Measurements from ENCODE around the gene OGA.

Gene OGA

DNA sequence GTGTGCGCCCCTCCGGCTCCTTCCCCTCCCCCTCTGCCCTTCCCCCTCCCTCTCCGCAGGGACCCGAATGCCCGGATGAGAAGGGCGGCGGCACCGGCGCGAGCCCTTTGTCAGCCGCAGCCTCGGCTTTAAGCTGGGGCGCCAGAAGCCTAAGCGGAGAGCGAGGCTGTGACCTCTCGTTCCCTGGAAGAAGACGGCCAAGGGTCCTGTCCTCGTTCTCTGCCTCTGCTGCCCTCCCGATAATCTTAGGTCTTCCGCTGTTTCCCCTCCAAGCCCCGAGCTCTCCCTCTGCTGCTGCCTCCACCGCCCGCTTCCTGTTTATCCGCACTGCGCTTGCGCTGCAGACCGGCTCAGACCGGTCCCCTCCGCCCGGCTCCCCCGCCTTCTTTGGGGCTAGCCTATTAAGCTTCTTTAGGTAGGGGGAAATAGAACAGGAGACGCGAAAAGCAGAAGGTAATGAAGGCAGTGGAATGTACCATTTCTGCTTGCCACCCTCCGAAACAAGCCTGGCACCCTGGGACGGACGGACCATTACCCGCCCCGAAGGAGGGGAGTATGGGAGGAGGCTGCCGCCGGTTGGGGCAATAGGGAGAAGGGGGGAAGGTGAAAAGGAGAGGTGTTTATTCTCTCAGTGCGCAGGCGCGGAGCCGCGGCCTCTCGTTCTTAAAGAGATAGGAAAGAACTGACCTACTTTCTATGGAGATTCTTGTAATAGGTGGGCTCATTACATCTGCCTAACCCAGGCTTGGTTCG lies at the start of gene OGA:
OGA (minus strand) TSS at position 326 of the 753 bp plus-strand sequence. CDS start 422 bp downstream, outside the sequence.
- DNase-seq (ENCODE audit: low read depth) = peak; percentile 100

DNA sequence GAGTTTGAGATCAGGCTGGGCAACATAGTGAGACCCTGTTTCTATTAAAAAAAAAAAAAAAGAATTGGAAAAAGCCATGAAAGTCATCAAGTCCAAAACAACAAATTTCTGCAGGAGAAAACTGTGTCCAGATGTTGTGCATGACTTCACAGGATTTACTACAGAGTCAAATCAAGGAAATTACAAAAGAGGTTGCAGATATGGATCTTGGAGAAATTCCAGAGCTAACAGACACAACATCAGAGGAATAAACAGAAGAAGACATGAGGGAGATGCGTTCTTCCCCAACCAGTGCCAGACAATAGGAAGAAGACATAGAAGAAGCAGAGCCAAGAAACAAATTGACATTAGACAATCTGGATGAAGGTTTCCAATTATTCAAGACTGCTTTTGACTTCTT lies 49.7 kb upstream of the OGA start:
- DNase-seq (ENCODE audit: low read depth) = peak; percentile 61

DNA sequence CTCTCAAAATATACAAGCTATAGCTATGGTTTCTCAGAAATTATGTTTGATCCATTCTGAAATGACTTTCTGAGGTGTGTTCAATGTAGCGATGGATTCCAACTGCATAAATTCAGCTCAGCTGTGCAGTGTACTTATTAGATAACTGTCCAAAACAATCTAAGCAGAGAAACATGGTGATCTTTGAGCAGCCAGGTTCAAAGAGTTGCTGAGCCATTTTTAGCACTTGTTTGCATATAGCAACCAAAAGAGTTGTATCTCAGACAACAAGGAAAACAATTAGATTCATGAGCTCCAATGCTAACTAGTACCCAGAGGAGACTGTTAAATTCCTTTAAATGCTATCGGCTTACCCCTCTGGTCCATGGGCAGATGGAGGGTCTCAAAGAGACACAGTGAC lies 41.3 kb upstream of the OGA start:
- DNase-seq (ENCODE audit: low read depth) = no peak

DNA sequence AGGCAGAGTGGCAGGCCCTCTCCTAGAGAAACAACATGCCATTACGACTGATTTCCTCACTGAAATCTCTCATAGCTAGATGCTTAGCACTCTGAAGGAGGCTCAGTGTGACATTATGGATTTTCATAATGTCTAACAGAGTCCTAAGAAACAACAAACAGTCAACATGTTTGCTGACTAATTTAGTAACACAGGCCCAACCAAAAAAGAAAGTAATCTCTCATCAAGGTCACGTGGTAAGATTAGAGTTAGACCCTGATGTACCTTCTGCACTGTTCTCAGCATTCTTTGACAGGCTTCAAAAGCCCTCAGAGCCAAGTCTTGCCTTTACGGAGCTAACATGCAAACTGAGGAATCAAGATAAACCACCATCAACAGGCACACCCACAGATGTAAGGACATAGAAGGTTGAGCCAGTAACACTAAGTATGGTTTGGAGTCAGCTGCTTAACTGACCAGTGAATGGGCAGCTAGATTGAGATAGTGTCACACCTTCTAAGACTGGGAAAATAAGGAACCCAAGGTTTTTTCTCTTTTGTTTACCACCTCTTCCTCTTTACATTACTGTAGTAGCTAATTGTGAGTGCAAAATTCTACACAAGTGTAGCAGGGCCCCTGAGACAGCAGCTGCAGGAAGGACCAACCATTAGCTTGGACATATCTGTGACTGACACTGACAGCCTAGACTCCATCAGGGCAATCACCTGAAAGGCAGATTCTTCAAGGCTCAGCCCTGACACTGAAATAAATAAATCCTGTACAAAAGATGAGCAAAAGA lies 40.7 kb upstream of the OGA start:
- no peak for DNase-seq (ENCODE audit: low read depth)

DNA sequence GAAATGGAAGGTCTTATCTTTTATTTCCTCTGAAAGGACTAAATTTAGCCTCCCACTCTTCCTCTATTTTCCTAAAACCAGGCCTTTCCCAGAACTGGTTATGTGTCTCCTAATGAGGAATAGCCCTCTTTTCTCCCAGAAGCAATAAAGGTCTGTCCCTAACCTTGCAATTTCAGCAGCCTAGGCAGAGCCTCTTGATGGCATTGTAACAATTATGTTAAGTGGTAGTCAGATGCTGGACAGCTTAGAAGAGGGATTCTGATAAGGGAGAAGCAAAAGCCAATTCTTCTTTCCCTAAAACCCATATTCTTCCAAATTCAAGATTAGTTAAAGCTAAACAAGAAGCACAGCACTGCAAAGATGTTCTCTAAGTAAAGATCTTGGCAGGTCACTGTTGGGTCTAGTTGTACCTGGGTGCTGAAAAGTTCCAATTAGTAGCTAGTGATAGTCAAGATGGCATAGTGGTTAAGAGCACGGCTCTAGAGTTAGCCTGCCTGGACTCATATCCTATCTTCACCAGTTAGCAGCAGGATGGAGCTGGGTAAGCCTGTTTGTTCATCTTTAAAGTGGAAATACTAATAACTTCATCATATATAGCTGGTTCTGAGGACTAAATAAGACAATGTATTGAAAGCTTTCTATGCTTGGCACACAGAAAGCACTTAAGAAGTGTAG lies 39.7 kb upstream of the OGA start:
- no peak for DNase-seq (ENCODE audit: low read depth)

DNA sequence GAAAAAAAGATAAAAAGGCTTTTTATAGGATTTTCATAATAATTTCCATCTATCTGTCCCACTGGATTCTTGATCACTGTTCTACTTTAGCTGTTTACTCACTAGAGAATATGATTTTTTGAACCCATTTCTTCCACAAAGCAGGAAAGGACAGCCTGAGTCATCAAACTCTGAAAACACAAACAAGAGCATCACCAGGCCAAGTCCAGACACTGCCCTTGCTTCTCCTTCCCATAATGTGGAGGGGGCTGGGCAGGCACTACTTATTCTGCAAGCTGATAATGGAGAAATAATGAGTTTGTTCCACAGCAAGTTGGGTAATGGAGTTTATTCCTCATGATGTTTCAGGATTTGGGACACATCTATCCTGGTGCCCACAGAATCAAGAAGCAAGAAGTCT lies 38.4 kb upstream of the OGA start:
- DNase-seq (ENCODE audit: low read depth) = no peak

DNA sequence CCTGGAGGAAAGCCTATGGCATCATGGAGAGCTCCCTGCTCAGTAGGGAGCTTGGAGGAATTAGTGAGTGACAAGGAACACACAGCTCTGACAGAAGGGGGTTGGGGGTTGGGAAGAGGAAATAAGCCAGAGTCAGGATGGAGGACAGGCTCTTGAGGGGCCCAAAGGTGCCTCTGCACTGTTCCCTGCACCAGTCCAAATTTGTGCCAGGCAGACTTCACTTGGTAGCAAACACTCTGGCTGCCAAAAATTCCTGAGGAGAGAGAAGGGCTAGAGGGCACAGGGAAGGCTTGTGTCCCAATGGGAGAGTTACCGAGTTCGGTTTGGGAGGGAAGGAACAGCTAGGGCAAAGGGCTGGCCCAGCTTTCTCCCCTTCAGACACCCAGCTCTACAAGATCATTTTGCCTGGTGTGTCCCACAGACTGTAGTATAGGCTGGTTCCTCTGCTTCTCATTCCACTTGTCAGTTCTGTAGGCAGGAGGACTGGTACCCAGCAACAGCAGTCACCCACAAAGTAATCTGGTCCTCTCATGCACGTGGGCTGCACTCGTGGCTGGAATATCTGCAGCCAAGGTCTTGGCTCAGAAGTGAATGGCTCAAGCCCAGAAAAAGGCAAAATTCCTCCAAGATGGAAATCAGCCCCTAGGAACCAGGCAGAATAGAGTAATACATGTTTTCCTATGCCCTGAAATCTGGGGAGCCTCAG lies 33.3 kb upstream of the OGA start:
- DNase-seq (ENCODE audit: low read depth) = no peak

DNA sequence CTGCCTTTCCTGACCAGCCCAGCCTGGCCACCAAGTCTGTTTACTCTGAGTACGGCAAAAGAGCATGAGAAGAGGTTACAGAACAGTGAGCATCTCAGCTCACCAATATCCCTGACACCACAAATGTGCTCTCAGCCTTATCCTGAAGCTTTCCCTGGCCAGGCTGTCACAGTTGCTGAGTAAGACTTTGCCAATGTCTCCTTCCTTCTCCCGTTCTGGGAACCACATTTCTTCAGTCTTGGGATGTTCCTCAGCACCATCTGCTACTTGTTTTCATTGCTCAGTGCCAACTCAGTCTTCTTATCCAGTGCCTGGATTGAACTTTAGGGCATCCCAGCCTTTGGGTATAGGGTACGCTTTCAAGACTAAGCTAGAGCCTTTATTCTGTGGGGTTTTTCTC lies 32.5 kb upstream of the OGA start:
- DNase-seq (ENCODE audit: low read depth) = no peak

DNA sequence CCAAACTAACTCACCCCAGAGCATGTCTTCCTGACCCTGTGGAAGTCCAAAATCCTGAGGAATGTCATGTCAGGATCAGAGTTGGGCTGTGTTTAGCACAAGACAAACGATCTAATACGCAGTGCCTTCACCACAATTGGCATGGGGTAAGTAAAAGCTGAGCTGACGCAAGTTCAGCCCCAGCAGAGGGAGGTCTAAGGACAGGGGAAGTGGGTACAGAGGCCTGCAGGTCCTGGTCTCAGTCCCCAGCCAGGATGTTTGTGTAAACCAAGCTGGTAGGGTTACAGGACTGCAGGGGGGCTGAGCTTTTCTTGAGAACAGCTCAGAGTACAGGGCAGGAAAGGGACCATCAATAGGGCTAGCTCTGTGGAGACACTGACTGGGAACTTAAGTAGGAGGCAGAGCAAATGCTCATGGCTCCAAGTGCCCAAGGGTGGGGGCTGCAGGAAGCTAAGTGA lies 30.7 kb upstream of the OGA start:
- peak; percentile 39 for DNase-seq (ENCODE audit: low read depth)

DNA sequence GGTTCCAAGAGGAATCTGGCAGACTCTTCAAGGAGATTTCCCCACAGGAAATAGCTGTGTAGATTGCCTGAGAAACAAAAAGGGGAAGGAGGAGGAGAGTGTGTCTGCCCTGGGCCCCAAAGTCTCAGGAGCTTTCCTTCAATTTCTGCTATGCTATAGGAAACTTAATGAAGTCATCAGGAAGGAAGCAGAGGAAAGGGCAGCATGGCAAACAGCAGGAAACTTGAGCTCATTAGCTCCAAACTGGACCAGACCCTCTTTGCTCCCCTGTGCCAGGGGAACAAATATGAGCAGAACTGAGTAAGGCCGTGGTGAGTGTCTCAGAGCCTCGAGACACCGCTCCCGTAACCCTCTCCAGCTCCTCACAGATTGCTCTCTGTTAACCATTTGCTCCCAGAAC lies 30.2 kb upstream of the OGA start:
- peak; percentile 31 for DNase-seq (ENCODE audit: low read depth)

DNA sequence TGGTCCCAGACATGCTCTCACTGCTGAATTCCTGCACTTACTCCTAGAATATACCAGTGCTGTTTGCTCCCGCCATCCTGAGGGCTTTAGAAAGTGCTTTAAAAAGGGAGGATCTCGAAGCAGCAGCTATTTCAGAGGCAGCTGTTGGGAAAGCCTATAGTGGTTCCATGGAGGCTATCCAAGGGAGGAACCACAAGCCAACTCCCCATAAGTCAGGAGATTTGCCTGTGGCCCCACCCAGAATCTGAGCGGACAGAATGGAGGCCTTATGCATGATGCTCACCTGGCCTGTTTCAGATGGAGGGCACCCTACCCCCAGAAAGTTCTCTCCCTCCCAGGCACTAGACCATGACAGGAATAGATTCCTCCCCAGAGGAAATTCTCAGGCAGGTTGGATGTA lies 27.6 kb upstream of the OGA start:
- no peak for DNase-seq (ENCODE audit: low read depth)

DNA sequence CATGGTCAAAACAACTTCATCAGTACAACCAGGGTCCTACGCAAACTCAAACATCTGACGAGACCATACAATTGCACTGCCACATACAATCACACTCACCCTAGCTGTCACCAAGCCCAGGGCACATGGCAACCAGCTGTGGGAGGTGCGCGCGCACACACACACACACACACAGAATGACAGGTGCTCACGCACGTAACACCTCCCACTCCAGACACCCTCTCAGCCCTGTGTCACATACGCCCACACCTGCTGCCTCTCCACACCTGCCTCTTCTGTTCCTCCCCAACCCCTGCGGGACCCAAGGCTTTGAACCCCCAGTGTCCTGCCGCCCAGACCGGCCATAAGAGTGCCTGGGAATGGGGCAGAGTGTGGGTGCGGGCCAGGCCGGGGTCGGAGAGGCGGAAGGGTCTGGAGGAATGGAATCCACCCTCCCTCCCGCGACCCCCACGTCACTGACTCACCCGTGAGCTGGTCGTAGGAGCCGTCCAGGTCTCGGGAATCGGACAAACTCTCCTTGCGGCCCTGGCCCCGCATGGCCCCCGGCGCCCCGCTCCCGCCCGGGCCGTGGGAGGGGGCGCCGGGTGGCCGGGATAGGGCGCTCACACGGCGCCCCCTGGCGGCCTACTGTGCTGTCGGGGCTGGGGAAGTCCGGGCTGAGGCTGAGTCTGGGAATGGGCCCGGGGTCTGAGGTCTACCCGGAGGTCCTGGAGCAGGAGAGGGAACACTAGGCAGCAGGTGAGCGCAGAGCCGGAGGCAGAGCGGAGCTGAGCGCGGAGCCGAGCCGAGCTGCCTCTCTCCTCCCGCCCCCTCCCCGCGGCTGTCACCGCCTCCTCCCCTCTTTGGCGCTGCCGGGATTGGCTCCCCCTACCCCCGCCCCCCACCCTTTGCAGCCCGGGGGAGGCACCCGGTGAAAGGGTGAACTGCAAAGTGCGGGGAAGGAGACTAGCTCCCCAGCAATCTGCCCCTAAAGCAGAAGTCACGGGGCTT lies 25.1 kb upstream of the OGA start, which contains the start of gene KCNIP2:
KCNIP2 (minus strand) TSS at position 769 of the 990 bp plus-strand sequence; CDS start at position 537, 232 bp downstream.
- DNase-seq (ENCODE audit: low read depth) = no peak

DNA sequence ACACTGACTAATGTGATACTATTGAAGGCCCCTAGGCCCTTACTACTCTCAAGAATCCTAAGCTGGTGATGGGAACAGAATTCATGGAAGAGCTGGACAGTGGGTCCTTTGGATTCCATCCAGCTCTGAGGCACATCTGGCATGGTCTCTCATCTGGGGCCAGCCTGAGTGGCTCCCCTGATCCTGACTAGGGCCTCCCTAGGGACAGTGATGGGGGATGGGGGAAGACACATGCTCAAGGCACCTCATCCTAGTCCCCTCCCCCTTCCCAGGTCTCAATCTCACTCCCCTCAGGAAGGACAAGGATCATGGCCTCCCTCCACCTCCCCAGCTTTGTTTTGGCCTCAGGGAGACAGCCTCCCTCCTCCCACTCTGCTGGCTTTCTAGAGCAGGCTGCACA lies 23.6 kb upstream of the OGA start:
- DNase-seq (ENCODE audit: low read depth) = no peak

DNA sequence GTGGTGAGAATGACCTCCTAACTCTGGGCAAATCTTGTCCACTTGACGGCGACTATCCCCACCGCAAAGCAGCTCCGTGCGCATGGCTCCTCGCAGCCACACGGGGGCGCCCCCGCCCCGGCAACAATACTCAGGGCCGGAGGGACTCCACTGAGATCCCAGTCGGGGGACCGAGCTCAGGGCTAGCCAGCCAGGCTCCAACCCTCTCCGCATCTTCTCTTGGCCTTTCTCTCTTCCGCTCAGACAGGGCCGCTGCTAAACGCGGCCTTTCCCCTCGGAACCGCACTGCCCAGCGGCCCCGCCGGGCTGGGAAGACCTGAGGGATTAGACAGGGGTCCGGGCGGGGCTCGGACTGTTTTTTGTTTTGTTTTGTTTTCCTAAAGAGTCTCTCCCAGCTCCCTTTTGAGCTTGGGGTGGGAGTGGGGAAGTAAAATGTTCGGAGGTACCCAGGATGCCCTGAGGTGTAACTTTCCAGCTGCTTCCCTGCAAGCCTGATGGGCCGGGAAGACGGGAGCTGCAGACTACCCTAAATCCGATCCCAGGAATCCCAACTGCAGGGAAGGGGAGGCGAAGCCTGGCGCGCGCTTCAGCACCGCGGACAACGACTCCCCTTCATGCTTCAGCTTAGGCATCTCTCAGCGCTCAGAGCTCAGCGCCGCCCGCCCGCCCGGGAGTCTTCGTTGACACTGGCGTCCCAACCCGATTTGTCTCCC lies 22.7 kb upstream of the OGA start:
- peak; percentile 73 for DNase-seq (ENCODE audit: low read depth)

DNA sequence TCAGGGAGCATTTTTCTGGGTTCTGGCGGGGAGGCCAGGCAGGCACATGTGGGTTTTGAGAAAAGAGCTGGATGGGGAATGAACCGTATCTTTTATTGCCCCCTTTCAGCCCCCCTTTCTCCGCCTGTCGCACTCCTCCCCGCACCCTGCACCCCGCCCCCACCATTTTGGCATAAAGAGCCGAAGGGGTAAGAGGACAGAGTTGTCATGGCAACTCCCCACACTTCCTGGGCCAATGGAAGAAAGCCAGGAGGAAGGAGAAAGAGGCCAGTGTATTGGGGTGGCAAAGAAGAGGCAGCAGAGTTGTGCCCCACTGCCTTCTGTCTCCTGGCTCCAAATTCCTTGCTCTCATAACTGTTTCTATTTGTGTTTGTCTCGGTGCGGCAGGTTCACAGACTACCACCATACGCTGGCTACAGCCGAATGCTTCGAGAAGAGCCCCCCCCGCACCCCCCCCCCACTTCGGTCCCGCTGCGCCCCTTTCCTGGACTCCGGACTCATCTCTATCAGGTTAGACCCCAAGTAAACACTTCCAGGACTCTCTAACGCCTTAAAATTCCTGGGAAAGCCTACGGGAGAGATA lies 21.9 kb upstream of the OGA start:
- no peak for DNase-seq (ENCODE audit: low read depth)

DNA sequence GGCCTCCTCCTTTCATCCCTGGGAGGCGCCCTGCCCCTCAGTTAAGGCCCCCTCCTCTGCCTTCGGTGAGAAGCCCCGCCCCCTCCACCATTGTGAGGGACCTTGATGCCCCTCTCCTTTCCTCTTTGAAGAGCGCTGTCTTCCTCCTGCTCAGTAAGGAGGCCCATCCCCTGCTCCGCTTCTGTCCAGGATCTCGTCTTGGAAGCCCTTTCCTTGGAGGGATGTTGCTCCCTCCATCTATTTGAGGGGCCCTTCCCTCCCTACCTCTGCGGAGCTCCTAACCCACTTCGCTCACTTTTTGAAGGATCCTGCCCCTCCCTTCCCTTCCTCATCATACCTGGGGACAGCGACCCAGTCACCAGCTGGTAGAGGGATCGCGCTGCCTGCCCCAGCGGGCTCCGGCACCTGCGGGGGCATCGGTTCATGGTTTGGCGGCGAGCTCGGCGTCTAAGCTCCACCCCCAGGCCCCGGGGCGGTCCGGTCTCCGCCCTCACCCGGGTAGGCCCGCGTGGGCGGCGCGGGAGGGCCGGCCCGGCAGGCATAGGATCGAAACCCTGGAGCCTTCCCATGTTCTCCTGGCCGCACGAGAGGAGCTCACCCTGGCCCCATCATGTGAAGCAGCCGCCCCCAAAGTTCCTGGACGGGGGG lies 21.3 kb upstream of the OGA start:
- no peak for DNase-seq (ENCODE audit: low read depth)

DNA sequence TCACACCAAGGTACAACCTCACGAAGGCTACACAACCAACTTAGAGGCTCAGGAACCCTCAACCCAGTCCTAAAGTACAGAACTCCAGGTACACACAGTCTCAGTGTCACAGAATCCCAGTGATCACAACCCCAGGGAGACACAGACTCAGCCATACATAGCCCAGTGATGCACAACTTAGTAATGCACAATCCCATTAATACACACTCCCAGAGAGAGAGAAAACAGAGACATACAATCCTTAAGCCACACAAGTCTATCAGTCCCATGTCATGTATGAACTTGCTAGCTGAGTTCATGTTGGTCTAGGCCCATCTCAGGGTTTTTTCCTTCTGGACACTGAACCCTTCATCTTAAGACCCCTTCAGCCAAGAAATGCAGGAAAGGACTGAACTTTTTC lies 20.8 kb upstream of the OGA start:
- no peak for DNase-seq (ENCODE audit: low read depth)

DNA sequence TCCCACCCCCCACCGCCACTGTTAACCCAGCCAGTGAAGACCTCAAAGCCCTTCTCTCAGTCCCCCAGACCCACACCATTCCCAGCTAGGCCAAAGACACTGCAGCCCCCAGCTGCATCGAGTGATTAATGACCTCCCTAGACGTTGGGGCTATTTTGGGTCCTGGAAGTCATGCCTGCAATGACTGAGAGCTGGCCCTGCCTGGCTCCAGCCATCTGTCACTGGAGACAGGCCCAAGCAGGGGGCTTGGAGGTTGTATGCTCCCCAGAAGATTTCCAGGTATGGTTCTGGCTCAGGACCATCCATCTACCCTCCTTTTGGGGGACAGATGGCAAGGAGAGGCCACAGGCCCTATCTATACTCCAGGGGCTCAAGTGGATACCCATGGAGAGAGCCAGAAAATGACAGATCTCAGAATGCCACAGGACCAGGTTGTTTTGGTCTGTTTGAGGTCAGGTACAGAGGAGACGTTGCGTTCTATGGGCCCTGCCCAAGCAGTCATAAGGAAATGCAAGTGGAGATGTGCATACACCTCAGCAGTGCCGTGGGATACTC lies 20.2 kb upstream of the OGA start:
- no peak for DNase-seq (ENCODE audit: low read depth)

DNA sequence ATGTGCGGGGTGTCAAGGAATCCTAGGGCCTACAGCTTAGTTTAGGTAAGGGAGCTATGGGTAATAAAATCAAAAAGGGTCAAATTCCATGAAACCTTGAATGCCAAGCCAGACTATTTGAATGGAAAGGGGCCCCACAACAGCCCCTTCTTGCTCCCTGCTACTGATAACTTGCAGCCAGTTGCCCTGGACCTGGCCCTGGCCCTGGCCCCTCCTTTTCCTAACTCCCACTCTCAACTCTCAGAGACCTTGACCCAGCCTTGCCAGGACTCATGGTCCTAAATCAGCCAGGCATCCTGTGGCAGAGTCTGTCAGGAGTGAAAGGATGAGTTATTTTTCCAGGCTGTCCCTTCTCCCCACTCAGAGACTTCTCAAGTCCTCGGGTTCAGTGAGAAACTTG lies 19.5 kb upstream of the OGA start:
- no peak for DNase-seq (ENCODE audit: low read depth)
